LoVo (cell line): ENCODE data around the gene TM9SF2.
A peak's percentile ranks its signal among the peaks of the same experiment; 100 is the strongest.
"Not testable (repeated sequence)": the region's sequence is repeated elsewhere in the genome, so short reads cannot be mapped to it uniquely, and the experiment has no call there.

Experiments
- DNase-seq: peaks from one replicate; pipeline ENCODE4 v3.0.0-alpha.2; 2016; ENCODE audit warnings: low spot score

The TM9SF2 gene, protein sequence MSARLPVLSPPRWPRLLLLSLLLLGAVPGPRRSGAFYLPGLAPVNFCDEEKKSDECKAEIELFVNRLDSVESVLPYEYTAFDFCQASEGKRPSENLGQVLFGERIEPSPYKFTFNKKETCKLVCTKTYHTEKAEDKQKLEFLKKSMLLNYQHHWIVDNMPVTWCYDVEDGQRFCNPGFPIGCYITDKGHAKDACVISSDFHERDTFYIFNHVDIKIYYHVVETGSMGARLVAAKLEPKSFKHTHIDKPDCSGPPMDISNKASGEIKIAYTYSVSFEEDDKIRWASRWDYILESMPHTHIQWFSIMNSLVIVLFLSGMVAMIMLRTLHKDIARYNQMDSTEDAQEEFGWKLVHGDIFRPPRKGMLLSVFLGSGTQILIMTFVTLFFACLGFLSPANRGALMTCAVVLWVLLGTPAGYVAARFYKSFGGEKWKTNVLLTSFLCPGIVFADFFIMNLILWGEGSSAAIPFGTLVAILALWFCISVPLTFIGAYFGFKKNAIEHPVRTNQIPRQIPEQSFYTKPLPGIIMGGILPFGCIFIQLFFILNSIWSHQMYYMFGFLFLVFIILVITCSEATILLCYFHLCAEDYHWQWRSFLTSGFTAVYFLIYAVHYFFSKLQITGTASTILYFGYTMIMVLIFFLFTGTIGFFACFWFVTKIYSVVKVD

DNA sequence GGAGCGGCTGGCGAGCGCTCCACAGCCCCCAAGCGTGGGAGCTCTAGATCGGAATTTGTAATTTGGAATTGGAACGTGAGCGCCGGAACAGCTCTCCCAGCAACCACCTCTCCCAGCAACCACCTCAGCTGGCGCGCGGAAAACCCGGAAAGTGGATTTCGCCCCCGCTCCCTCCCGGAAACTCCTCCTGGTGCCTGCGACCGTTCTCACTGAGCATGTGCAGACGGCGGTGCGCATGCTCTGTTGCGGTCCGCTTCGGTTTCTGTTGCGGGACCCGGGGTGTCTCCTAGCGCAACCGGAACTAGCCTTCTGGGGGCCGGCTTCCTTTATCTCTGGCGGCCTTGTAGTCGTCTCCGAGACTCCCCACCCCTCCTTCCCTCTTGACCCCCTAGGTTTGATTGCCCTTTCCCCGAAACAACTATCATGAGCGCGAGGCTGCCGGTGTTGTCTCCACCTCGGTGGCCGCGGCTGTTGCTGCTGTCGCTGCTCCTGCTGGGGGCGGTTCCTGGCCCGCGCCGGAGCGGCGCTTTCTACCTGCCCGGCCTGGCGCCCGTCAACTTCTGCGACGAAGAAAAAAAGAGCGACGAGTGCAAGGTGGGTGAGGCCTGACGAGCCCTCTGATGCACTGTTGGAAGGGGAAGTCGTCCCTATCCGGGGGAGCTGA is at the start of gene TM9SF2:
Gene TM9SF2, plus strand, starts transcription at position 289 of the 664 bp plus-strand sequence. Its CDS starts 135 bp downstream, at position 424.
- DNase-seq, result peak; percentile 97

DNA sequence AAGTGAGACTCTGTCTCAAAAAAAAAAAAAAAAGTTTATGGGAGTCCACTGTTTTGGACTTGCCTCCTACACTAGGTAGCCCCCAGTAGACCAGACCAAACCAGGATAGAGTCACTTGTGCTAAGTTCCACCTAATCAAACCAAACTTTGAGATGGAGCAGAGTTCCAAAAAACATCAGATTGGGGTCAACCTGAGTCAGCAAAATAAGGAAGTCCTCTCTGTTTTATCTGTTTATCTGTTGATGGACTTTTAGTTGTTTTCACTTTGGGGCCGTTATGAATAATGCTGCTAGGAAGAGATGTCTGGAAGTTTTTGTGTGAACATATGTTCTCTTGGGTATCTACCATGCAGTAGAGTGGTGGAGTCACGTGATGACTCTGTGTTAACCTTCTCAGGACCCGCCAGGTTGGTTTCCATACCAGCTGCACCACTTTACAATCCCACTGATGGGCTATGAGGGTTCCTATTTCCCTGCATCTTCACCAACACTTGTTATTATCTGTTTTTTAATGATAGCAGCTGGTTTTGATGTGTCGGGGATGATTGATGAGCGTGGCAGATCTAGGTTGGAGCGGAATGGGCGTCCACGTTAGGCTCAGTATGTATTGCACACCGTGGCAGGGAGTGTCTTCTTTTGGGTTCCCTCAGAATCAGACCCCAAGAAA is 46.6 kb upstream of the TM9SF2 start:
- no peak for DNase-seq

DNA sequence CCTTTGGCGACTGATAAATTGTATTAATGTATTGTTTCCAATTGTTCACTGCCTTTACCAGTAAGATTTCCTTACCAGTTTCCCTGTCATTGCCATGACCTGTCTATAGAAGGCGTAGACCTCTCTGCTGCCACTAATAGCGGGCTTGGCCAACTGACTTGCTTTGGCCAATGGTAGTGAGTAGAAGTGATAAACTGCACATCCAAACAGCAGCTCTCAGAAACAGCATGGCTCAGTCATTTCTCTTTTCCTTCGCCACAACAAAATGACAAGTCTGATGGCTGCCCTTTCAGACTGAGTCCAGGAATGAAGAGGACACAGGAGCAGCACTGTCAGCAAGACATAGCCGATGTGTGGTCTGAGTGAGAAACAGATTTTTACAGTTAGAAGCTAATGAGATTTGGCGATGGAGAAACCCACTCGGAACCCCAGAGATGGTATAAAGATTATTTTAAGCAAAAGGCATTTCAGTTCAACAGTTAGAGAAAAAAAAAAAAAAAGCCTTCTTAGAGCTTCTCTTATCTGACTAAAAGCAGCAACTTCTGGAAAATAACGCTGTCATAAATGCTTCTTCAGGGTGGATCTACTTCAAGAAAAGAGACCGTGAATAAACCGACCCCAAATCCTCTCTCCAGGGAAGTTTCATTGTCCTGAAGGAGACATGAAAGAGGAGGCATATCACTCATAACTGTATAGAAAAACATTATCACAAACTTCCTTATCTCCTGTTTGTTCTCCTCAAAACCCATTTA is 42.0 kb upstream of the TM9SF2 start:
- DNase-seq, result no peak

DNA sequence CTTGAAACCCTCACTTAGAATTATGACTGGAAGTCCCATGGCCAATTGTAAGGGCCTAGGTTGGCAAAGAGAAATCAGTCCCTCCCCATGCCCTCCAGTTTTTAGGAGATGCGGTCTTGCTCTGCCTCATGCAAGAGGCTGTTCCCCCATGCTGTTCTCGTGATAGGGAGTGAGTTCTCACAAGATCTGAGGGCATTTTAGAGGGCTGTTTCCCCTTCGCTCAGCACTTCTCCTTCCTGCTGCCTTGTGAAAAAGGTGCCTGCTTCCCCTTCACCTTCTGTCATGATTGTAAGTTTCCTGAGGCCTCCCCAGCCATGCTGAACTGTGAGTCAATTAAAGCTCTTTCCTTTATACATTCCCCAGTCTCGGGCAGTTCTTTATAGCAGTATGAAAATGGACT is 40.5 kb upstream of the TM9SF2 start:
- DNase-seq, result not testable (repeated sequence)

DNA sequence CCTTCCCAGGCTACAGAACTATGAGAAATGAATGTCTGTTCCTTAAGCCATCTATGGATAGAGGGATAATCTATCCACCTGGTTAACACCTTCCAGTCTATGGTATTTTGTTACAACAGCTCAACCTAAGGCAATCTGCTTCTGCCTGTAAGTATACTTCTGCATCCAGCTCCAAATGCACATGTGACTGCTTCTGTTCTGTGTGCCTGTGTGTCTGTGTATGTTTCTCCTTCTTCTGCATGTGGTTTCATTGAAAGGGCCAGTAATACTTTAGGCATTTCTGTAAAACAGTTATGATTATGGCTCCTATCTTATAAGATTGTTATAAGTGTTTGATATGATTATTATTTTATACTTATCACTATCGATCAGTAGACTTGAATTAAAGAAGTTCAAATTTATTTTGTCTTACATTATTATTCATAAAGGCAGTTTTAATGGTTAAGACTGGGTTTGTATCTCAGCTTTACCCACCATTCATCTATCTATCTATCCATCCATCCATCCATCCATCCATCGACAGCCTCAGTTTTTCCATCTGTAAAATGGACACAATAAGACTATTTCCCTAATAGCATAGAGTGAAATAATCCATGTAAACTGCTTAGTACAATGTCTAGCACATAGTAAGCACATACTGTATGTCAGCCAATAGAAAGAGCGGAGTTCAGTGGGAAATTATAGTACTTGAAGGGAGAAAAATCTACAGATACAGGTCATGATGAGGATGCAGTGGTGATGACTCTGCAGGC is 37.5 kb upstream of the TM9SF2 start:
- no peak for DNase-seq

DNA sequence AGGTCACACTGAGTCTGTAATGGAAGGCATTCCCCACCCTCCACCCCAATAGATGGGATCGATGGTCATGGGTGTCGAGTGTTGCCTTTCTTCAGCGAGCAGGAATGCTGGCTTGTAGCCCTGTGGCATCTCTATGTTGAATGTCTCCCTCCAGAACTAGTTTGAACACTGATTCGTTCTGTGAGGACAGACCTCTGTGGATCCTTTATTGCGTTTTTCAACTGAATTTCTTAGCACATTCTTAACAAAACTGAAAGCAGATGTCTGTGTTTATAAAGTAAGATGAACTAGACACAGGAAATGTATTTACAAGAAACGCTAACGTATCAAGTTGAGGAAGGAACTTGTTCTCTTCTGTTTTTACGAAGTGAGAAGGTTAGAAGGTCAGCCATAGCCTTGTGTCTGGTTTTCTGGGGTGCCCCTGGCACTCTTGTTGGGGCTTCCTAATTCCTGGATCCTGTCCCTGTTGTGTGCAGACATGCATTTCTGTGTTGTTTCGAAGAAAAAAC is 36.8 kb upstream of the TM9SF2 start:
- DNase-seq, result no peak

DNA sequence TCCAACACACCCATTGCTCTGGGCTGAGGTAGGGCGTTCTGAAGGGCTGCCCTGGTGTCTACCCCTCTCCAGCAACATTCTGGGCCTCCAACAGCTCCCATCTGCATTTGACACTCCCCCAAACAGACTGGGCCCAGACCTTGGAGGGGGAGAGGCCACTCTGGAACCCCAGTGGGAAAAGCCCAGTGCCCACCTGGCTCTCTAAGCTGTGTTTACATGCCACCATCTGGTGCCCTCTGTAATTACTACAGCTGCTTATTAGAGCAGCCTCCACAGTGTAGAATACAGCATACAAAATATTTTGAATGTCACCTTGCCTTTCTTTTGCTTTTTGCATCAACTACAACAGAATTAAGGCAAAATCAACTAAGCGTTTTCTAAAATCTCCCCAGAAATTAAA is 35.8 kb upstream of the TM9SF2 start:
- no peak for DNase-seq

DNA sequence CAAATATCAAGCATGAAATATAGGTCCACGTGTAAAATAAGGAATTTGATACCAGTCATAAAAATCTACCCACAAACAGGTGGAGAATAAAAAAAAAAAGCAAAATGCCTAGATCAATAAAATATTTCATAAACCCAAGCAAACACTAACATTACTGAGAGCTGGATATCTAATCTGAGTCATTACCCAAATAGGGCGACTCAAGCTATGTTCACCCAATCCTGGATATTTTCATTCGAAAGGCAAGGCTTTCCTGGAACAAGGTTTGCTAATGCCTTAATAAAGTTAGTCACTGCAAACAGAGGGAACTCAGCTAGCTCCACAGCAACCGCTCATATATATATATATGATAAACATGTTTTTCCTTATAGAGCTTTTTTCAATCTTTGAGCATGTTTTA is 33.5 kb upstream of the TM9SF2 start:
- peak; percentile 31 for DNase-seq

DNA sequence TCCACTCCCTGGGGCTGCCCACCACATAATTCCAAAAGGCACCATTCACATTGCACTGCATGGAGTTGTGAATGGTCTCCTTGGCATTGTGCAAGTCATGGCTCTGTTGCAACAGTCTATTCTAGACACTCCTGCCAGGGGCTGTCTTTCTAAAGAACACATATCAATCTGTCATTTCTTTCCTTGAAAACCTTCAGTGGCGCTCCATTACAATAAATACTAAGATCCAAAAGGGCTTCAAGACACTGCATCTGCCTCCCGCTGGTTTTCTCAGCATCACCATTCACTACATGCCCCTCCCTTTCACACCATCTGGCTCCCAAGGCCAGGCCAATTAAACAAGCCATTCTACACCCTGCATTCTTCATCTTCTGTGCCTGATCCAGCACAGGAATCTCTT is 32.2 kb upstream of the TM9SF2 start:
- no peak for DNase-seq

DNA sequence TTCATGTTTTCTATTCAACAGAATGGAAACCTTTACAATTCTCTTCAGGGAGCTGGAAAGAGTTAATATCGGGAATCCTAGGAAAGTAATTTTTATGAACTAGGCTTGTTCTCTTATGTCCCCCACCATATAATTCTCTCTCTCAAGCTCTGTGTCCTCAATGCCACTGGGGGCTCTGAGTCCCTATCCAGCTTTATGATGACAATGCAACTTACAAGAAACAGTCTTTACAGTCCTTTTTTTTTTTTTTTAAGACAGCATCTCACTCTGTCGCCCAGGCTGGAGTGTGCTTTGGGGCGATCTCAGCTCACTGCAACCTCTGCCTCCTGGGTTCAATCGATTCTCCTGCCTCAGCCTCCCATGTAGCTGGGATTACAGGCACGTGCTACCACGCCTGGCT is 31.2 kb upstream of the TM9SF2 start:
- DNase-seq, result no peak

DNA sequence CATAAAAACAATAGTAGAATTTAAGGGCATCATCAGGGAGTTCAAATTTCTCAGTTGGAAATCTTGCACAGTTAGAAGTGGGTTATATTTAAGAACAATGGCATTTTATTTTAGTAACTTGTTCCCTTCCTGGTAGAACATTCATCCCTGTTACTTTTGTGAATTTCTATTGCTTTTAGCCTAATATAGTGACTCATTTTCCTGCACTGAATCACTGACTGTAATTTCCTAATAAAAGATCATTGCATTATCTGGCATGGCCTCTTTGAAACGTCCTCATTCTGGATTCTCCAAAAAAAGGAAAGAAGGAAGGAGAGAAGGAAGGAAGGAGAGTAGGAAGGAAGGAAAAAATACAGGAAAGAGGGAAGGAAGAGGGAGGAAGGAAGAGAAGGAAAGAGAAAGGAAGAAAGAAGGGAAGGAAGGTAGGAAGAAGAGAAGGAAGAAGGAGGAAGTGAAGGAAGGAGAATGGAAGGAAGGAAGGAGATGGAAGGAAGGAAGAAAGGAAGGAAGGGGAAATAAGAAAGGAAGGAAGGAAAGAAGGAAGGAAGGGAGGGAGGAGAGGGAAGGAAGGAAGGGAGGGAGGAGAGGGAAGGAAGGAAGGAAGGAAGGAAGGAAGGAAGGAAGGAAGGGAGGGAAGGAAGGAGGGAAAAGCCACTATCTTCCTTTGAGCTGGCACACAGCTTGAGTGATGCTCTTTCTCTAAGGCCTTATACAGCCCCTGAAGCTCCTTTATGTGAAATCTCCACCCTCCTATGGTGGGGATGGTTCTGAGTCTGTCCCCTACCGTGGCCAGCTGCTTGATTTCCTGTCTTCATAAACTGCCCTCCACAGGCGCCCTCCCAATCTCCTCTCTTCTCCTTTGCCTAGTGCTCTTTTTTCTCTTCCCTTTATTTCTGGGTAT is 29.8 kb upstream of the TM9SF2 start:
- DNase-seq, result no peak

DNA sequence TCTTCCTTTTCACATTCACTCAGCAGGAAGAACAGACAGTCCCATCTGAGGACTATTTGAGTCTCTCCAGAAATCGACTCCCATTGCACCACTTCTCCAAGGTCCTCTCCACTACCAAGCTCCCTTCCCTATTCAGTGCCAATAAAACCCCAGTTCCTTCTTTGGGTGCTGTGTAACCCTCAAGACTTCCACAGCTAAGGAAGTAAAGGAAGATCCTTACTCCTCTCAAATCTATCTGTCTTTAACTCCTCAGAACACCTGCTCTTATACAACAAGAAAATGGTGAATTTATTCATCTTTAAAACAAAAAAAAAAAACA is 29.2 kb upstream of the TM9SF2 start:
- no peak for DNase-seq

DNA sequence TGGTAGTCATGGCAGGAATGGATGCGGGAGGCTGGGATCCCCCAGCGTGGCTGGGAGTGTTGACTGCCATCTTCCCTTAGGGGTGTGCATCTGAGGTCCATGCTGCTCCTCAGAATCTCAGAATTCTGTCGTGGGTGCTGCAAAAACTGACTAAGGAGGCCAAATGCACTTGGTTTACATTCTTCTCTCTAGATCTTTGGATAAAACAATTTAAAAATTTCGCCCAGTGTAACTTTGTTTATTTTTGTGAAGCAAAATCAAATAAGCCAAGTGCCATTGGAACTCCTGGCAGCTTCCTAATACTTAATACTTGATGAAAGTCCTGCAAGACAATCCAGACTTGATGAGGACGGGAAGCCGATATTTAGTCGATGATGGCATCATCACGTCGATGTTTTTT is 27.8 kb upstream of the TM9SF2 start:
- no peak for DNase-seq

DNA sequence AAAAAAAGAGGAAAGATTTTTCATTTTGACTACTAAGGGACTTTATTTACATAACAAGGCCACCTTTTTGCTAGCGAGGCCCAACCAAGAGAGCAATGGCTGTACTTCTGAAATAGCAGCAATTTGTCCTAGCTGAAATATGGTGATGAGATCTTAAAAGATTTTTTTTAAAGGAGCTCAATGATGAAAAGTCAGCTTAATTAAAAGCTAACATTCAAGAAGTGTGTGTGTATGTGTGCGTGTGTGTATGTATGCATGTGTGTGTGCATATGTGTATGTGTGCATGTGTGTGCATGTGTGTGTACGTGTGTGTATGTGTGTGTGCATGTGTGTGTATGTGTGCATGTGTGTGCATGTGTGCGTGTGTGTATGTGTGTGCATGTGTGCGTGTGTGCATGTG is 24.6 kb upstream of the TM9SF2 start:
- DNase-seq, result no peak

DNA sequence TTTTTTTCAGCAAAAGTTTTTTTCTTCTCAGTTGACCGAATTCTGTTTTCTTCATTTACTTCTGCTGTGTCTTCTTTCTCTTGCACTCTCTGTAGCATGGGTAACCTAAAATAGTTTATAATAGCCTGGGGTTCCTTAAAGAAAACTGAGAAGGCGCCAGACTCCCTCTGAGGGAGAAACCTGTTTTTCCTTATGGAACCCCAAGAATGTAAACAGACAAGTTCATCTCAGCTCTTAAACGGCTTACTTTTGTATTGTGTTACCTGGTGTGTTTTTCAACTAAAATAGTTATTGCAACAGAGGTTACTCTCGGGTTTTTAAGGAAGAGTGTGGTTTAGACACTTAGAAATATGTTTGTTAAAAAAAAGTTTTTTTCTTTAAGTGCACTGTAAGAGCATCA is 23.8 kb upstream of the TM9SF2 start:
- no peak for DNase-seq

DNA sequence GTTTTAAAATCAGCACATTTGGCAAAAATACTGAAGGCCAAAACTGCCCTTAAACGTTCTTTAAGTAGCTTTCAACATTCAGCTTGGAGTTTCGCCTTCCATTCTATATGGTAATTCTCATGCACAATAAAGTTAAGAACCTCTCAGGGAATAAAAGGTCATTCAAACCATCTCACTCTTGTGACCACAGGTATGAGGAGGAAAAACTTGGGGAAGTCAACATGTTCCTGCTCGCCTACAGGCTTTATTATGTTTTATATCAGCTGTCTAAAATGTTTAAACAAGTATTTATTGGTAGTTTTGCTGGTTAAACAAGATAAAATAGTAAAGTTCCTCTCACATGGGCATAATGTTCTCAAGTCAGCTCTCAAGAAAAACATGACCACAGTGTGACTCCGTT is 19.9 kb upstream of the TM9SF2 start:
- no peak for DNase-seq

DNA sequence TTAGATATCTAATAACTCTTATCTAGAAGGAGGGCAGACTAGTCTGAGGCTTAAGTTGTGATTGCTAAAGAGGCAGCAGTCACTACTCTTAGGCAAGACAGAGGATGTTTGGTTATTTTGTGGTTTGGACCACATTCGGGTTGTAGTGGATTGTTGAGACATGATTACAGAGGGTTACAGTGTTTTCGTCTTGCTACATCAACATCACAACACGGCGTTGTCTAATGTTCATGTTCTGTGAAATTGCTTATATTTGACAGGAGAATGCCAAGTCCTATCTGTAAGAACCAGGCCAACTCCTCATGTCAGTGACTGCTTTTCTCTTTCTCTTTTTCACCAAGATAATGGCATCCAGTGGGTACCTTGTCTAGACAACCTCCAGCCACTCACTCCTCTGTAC is 16.8 kb upstream of the TM9SF2 start:
- DNase-seq, result no peak

DNA sequence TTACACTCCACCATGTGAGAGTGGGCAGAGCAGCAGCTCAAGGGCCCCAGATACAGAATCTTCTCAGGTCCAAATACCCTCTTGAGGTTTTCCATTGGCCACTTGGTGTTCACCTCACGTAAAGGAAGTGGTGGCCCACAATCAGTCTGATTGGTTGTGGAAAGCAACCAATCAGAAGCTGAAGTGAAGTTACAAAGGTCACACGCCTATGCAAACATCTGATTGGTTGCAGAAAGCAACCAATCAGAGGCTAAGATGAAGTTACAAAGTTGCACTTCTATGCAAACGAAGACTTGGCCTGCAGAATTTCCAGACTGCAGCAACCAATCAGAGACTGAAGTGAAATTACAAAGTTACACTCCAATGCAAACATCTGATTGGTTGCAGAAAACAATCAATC is 14.3 kb upstream of the TM9SF2 start:
- DNase-seq, result no peak

DNA sequence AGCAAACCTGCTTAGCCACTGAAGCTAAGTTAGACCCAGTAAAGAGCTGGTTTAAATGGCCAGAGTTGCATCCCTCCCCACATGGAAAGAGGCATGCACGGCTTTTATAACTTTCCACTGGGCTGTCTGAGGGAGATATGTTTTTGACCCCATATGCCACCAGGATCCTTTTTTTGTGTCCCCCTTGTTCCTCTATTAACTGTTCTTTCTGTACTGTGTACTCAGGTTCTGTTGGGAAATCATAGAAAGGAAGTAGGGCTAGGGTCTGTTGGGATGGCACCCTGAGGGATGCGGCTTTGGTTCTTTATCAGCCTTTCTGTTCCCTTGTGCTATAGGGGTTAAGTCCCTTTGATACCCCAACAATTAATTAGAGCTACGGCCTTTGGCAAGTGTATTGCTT is 12.2 kb upstream of the TM9SF2 start:
- DNase-seq, result no peak

DNA sequence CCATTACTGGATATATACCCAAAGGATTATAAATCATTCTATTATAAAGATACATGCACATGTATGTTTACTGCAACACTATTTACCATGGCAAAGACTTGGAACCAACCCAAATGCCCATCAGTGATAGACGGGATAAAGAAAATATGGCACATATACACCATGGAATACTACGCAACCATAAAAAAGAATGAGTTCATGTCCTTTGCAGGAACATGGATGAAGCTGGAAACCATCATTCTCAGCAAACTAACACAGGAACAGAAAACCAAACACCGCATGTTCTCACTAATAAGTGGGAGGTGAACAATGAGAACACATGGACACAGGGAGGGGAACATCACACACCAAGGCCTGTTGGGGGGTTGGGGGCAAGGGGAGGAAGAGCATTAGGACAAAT is 9.5 kb upstream of the TM9SF2 start:
- not testable (repeated sequence) for DNase-seq
